IMR-90 (cell line): ENCODE measurements around the gene GLIS1. TPM values are rescaled to one million over a fixed set of nuclear protein-coding genes. Genes with fewer than 3 reads are reported as not detected.

Experiments
- microRNA-seq, 2 experiments: library from miRNA; stranded (forward) in 1 of 2; unstranded in 1 of 2; fragments of 10-50 nt in 1 of 2; fragments of <30 nt in 1 of 2; gene quantifications in 1 of 2; microRNA quantifications in 1 of 2; one replicate each; pipeline versions ENCODE3 to v1.1.0; 2013 to 2020; ENCODE audit not compliant: insufficient read depth in 1 of 2, insufficient read length in 1 of 2, unreplicated experiment in 1 of 2
- polyA plus RNA-seq, 3 experiments: library from polyadenylated mRNA; depleted of rRNA; stranded (reverse); fragments of >200 nt; gene quantifications; 2 replicates each; pipeline ENCODE4 v1.2.3, GENCODE V29; 2012; ENCODE audit warnings: low replicate concordance in 1 of 3
- small RNA-seq, 5 experiments: library from RNA; depleted of rRNA; stranded (forward); fragments of <200 nt; gene quantifications; one replicate each; pipeline ENCODE3, GENCODE V24; 2012
- total RNA-seq: library from RNA; depleted of rRNA; stranded (reverse); fragments of >200 nt; gene quantifications from 2 replicates; pipeline ENCODE4 v1.2.3, GENCODE V29; 2012; rRNA removed

The GLIS1 gene
- total and polyA plus RNA-seq, 2 of the 4 experiments (the other 2 are of a cell fraction): 0.18 to 2.3 TPM

Small RNAs within 50 kb of the gene (microRNA-seq; reads per million reads assigned to microRNA genes)
- gene RF00418 (ENCODE audit: insufficient read depth, insufficient read length) (not detected), gene RNU7-95P (ENCODE audit: insufficient read depth, insufficient read length) (not detected)

Small RNAs within 50 kb of the gene (small RNA-seq; reads per million reads assigned to genes)
- gene RF00418 (0.08 to 1.8 (median 0.16) reads per million in 5 experiments), gene RNU7-95P (0 reads per million in 5 experiments)

Other genes starting within 250 kb of the GLIS1 start
- 33.9 and 45.3 TPM in 2 replicates for gene NDC1, start 99.1 kb upstream of the GLIS1 start, total RNA-seq
- 9.6 and 11.8 TPM in 2 replicates for gene NDC1, start 99.1 kb upstream of the GLIS1 start, polyA plus RNA-seq (2012; rRNA removed)
- gene YIPF1, start 150.6 kb upstream of the GLIS1 start, total RNA-seq: 28.9 and 35.3 TPM in 2 replicates
- gene YIPF1, start 150.6 kb upstream of the GLIS1 start, polyA plus RNA-seq (2012; rRNA removed): 22.2 and 23.7 TPM in 2 replicates
- gene DIO1, start 155.0 kb upstream of the GLIS1 start, total RNA-seq: not detected in 2 replicates
- not detected in 2 replicates for gene DIO1, start 155.0 kb upstream of the GLIS1 start, polyA plus RNA-seq (2012; rRNA removed)
- gene IFT25, start 206.5 kb upstream of the GLIS1 start, total RNA-seq: 9.1 and 30.0 TPM in 2 replicates
- 32.4 and 38.0 TPM in 2 replicates for gene IFT25, start 206.5 kb upstream of the GLIS1 start, polyA plus RNA-seq (2012; rRNA removed)
- gene LRRC42, start 207.2 kb upstream of the GLIS1 start, total RNA-seq: 33.3 and 47.5 TPM in 2 replicates
- 38.6 and 39.9 TPM in 2 replicates for gene LRRC42, start 207.2 kb upstream of the GLIS1 start, polyA plus RNA-seq (2012; rRNA removed)